K562 (cell line): ENCODE measurements around the gene ATF6B. TPM values are rescaled to one million over a fixed set of nuclear protein-coding genes. Genes with fewer than 3 reads are reported as not detected.
A peak's percentile ranks its signal among the peaks of the same experiment; 100 is the strongest.

ENCODE experiments used
- E2F8 ChIP-seq: fragments of 450-650 bp; IDR thresholded peaks from 2 replicates; pipeline ENCODE4 v1.7.1; 2018; ENCODE audit warnings: mild to moderate bottlenecking, low read depth; ENCODE audit not compliant: partially characterized antibody
- E4F1 ChIP-seq: fragments of 250-450 bp; sonication (Bioruptor Pico); IDR thresholded peaks from 2 replicates; pipeline ENCODE4 v1.5.0; 2021; ENCODE audit warnings: mild to moderate bottlenecking, borderline replicate concordance
- MTA2 ChIP-seq: fragments of 450-650 bp; IDR thresholded peaks from 2 replicates; pipeline ENCODE4 v1.6.1; 2016; ENCODE audit warnings: low read depth
- RAD51 ChIP-seq: fragments of 450-650 bp; IDR thresholded peaks from 2 replicates; pipeline ENCODE4 v1.7.1; 2016; ENCODE audit warnings: low read depth, mild to moderate bottlenecking, borderline replicate concordance
- TFAP4 ChIP-seq: sonication (generic); formaldehyde crosslinking; IDR thresholded peaks from 2 replicates; pipeline ENCODE4 v1.8.0; 2022; ENCODE audit warnings: missing genetic modification reagents, mild to moderate bottlenecking, moderate library complexity, borderline replicate concordance
- YY1 ChIP-seq, 3 experiments: IDR thresholded peaks; 2 replicates each; pipeline ENCODE4 v1.6.1; 2011; ENCODE audit warnings: low read length in 2 of 3, mild to moderate bottlenecking in 2 of 3, moderate library complexity in 2 of 3, borderline replicate concordance in 1 of 3, control low read depth in 1 of 3, low read depth in 1 of 3; ENCODE audit not compliant: insufficient read depth in 3 of 3, insufficient replicate concordance in 2 of 3, control insufficient read depth in 1 of 3, insufficient read length in 1 of 3; ENCODE audit errors: extremely low read depth in 1 of 3
- ZBTB7A ChIP-seq: IDR thresholded peaks from 2 replicates; pipeline ENCODE4 v1.6.1; 2011; ENCODE audit warnings: low read depth, mild to moderate bottlenecking, low read length, moderate library complexity, borderline replicate concordance; ENCODE audit not compliant: control insufficient read depth
- ZNF384 ChIP-seq: IDR thresholded peaks from 2 replicates; pipeline ENCODE4 v1.6.1; 2012; ENCODE audit warnings: low read depth, low read length, improper control_type of control experiment
- ZNF589 ChIP-seq: fragments of 200-800 bp; sonication (Bioruptor generic); IDR thresholded peaks from 2 replicates; pipeline ENCODE4 v1.6.1; 2016; ENCODE audit warnings: low read depth, missing genetic modification characterization, missing compliant biosample characterization
- polyA plus RNA-seq, 8 experiments: library from polyadenylated mRNA; depleted of rRNA in 4 of 8; stranded (reverse) in 5 of 8; unstranded in 3 of 8; fragments of >200 nt; fragmentation: Nextera tagmentation in 2 of 8; fragmentation: Illumina TruSeq in 1 of 8; extraction: Ambion mirVana in 2 of 8; extraction: Trizol in 1 of 8; gene quantifications; 2 replicates each; pipeline versions ENCODE4 v1.2.1 to v1.2.3, GENCODE V29; 2011 to 2014; ENCODE audit warnings: inconsistent platforms in 1 of 8, missing spikeins in 1 of 8
- total RNA-seq, 7 experiments: library from RNA; depleted of rRNA in 6 of 7; stranded (reverse); fragments of >200 nt in 6 of 7; fragmentation: Illumina TruSeq in 2 of 7; extraction: Trizol in 2 of 7; gene quantifications; 2 replicates each; pipeline versions ENCODE4 v1.2.1 to v1.2.3, GENCODE V29; 2011 to 2021; ENCODE audit warnings: low replicate concordance in 1 of 7
- TF ChIP-seq, protein P1 (sequence below): sonication (generic); formaldehyde crosslinking; IDR thresholded peaks from 2 replicates; pipeline ENCODE4 v1.8.0; 2022; ENCODE audit warnings: mild to moderate bottlenecking, missing genetic modification reagents
- TF ChIP-seq, protein P2 (sequence below), 2 experiments: fragments of 150-350 bp in 1 of 2; IDR thresholded peaks; 2 replicates each; pipeline ENCODE4 v1.6.1; 2012 to 2016; ENCODE audit warnings: low read depth in 2 of 2, low read length in 2 of 2, mild to moderate bottlenecking in 1 of 2, moderate library complexity in 1 of 2
- TF ChIP-seq, protein P3 (sequence below): sonication (generic); formaldehyde crosslinking; IDR thresholded peaks from 2 replicates; pipeline ENCODE4 v1.8.0; 2023; ENCODE audit warnings: mild to moderate bottlenecking, missing genetic modification reagents

ATF6B gene
- total and polyA plus RNA-seq, 9 of the 15 experiments (the other 6 are each of a cell fraction or from before 2014, with no cell fraction given): 20.7 to 131 (median 31.7) TPM

GRCh38 chr6:32175711-32176475, 47.8 kb upstream of the ATF6B start, which contains the start of gene AGPAT1 (continued):
- TF ChIP-seq, protein P1, sequence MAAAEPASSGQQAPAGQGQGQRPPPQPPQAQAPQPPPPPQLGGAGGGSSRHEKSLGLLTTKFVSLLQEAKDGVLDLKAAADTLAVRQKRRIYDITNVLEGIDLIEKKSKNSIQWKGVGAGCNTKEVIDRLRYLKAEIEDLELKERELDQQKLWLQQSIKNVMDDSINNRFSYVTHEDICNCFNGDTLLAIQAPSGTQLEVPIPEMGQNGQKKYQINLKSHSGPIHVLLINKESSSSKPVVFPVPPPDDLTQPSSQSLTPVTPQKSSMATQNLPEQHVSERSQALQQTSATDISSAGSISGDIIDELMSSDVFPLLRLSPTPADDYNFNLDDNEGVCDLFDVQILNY (CRISPR knock-in tag): no peak
- peak; percentile 62; the same call in 1 of the 2 replicates for TF ChIP-seq ZNF384
- no peak for TF ChIP-seq ZNF589 (CRISPR knock-in tag)
- peak; percentile 76; the same call in 1 of the 2 replicates for TF ChIP-seq TFAP4 (CRISPR knock-in tag)
- TF ChIP-seq MTA2: 0 out of 2 replicates have a peak, but pooled peaks have one; percentile 9
- TF ChIP-seq, protein P2, sequence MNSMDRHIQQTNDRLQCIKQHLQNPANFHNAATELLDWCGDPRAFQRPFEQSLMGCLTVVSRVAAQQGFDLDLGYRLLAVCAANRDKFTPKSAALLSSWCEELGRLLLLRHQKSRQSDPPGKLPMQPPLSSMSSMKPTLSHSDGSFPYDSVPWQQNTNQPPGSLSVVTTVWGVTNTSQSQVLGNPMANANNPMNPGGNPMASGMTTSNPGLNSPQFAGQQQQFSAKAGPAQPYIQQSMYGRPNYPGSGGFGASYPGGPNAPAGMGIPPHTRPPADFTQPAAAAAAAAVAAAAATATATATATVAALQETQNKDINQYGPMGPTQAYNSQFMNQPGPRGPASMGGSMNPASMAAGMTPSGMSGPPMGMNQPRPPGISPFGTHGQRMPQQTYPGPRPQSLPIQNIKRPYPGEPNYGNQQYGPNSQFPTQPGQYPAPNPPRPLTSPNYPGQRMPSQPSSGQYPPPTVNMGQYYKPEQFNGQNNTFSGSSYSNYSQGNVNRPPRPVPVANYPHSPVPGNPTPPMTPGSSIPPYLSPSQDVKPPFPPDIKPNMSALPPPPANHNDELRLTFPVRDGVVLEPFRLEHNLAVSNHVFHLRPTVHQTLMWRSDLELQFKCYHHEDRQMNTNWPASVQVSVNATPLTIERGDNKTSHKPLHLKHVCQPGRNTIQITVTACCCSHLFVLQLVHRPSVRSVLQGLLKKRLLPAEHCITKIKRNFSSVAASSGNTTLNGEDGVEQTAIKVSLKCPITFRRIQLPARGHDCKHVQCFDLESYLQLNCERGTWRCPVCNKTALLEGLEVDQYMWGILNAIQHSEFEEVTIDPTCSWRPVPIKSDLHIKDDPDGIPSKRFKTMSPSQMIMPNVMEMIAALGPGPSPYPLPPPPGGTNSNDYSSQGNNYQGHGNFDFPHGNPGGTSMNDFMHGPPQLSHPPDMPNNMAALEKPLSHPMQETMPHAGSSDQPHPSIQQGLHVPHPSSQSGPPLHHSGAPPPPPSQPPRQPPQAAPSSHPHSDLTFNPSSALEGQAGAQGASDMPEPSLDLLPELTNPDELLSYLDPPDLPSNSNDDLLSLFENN (IDR thresholded peaks at IDR 0.05; ENCODE audit: low read depth in 2 of 2, low read length in 2 of 2): no peak
- peak in 2 of 3 experiments; percentile 7 to 36 for TF ChIP-seq YY1 (IDR thresholded peaks at IDR 0.05; ENCODE audit: borderline replicate concordance in 1 of 3, control insufficient read depth in 1 of 3, extremely low read depth in 1 of 3, insufficient read depth in 3 of 3, insufficient read length in 1 of 3, insufficient replicate concordance in 2 of 3, low read depth in 1 of 3, low read length in 2 of 3)
- no peak for TF ChIP-seq RAD51
- TF ChIP-seq, protein P3, sequence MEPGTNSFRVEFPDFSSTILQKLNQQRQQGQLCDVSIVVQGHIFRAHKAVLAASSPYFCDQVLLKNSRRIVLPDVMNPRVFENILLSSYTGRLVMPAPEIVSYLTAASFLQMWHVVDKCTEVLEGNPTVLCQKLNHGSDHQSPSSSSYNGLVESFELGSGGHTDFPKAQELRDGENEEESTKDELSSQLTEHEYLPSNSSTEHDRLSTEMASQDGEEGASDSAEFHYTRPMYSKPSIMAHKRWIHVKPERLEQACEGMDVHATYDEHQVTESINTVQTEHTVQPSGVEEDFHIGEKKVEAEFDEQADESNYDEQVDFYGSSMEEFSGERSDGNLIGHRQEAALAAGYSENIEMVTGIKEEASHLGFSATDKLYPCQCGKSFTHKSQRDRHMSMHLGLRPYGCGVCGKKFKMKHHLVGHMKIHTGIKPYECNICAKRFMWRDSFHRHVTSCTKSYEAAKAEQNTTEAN (CRISPR knock-in tag): no peak
- peak; percentile 46 for TF ChIP-seq E2F8
- TF ChIP-seq ZBTB7A: peak; percentile 97
- no peak for TF ChIP-seq E4F1 (CRISPR knock-in tag)
